GM19193 (cell line): ENCODE measurements around the gene ITPRID1.
A peak's percentile ranks its signal among the peaks of the same experiment; 100 is the strongest.

Experiments used
- POLR2A ChIP-seq: IDR thresholded peaks from 4 replicates; pipeline ENCODE4 v1.6.1; 2011; ENCODE audit not compliant: insufficient read depth, insufficient read length; ENCODE audit errors: extremely low read depth

The ITPRID1 gene

GRCh38 chr7:31651234-31652062, 137.6 kb downstream of the ITPRID1 start:
- TF ChIP-seq POLR2A = no peak

- no peak for TF ChIP-seq POLR2A
Measured at GRCh38 chr7:31652063-31652326, 138.1 kb downstream of the ITPRID1 start.

GRCh38 chr7:31663072-31663471, 149.2 kb downstream of the ITPRID1 start:
- TF ChIP-seq POLR2A = no peak

- TF ChIP-seq POLR2A = no peak
Measured at GRCh38 chr7:31664890-31665289, 151.0 kb downstream of the ITPRID1 start.

GRCh38 chr7:31665546-31665945, 151.7 kb downstream of the ITPRID1 start:
- TF ChIP-seq POLR2A = no peak

GRCh38 chr7:31669461-31669860, 155.6 kb downstream of the ITPRID1 start:
- no peak for TF ChIP-seq POLR2A

GRCh38 chr7:31679574-31680305, 165.8 kb downstream of the ITPRID1 start:
- no peak for TF ChIP-seq POLR2A

GRCh38 chr7:31683445-31684225, 169.7 kb downstream of the ITPRID1 start:
- no peak for TF ChIP-seq POLR2A

- no peak for TF ChIP-seq POLR2A
Measured at GRCh38 chr7:31687024-31687748, 173.3 kb downstream of the ITPRID1 start, which contains the start of gene PPP1R17. PPP1R17 (plus strand) TSS chr7:31687215; CDS start chr7:31692442, 5,227 bp downstream.

- TF ChIP-seq POLR2A = peak; percentile 26
Measured at GRCh38 chr7:31688372-31688771, 174.5 kb downstream of the ITPRID1 start.

GRCh38 chr7:31688996-31689395, 175.1 kb downstream of the ITPRID1 start:
- TF ChIP-seq POLR2A = no peak

GRCh38 chr7:31690935-31691334, 177.0 kb downstream of the ITPRID1 start:
- TF ChIP-seq POLR2A = no peak

GRCh38 chr7:31692451-31692850, 178.6 kb downstream of the ITPRID1 start:
- TF ChIP-seq POLR2A = no peak

- no peak for TF ChIP-seq POLR2A
Measured at GRCh38 chr7:31692871-31693270, 179.0 kb downstream of the ITPRID1 start.

- TF ChIP-seq POLR2A = no peak
Measured at GRCh38 chr7:31695859-31696614, 182.1 kb downstream of the ITPRID1 start.

GRCh38 chr7:31699050-31699449, 185.2 kb downstream of the ITPRID1 start:
- TF ChIP-seq POLR2A = no peak
